Lower leg skin (tissue), 3 donors: ENCODE measurements around the gene ZFP91.

Experiments used
- POLR2A ChIP-seq, 2 donors: fragments of 450-650 bp; IDR thresholded peaks; one replicate each; pipeline ENCODE4 v1.6.1; 2016 to 2017; ENCODE audit warnings: antibody characterized with exemption in 2 of 2, mild to moderate bottlenecking in 1 of 2, moderate library complexity in 1 of 2
- TF ChIP-seq, protein P1 (sequence below), 3 donors: fragments of 450-650 bp; IDR thresholded peaks; one replicate each; pipeline ENCODE4 v1.5.1; 2016; ENCODE audit warnings: antibody characterized with exemption in 3 of 3, mild to moderate bottlenecking in 3 of 3, moderate library complexity in 2 of 3

DNA sequence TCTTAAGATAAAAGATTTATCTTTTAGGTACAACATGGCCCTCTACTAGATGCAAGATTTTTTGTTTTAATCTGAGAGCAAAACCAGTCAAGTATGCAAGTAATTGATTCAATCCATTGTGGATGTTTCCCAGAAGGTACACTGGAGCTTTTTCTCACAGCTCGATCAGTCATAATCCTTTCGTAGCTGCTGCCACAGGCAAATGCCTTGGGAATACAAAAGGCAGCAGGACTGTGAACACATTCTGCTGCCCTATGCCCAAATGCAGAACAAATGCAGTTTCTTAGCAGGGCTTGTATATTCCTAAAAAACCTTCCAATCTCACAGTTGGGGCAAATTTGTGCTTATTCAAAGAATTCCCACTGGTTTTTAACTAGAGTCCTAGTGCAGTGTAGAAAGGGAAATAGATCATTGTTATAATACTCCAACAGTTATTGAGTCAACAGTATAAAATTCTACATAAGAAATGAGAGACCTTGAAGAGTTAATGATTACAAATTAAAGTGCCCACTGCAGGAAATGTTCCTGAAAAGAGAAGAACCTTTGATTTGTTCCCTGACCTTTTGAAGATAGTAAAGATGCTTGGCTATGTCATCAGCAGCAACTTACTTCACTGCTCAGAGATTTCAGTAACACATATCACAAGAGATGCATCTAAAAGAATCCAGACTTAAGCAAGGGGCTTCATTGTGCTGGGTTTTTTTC is 17.3 kb upstream of the ZFP91 start:
- TF ChIP-seq, protein P1, sequence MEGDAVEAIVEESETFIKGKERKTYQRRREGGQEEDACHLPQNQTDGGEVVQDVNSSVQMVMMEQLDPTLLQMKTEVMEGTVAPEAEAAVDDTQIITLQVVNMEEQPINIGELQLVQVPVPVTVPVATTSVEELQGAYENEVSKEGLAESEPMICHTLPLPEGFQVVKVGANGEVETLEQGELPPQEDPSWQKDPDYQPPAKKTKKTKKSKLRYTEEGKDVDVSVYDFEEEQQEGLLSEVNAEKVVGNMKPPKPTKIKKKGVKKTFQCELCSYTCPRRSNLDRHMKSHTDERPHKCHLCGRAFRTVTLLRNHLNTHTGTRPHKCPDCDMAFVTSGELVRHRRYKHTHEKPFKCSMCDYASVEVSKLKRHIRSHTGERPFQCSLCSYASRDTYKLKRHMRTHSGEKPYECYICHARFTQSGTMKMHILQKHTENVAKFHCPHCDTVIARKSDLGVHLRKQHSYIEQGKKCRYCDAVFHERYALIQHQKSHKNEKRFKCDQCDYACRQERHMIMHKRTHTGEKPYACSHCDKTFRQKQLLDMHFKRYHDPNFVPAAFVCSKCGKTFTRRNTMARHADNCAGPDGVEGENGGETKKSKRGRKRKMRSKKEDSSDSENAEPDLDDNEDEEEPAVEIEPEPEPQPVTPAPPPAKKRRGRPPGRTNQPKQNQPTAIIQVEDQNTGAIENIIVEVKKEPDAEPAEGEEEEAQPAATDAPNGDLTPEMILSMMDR (IDR thresholded peaks at IDR 0.05): no peak
- TF ChIP-seq POLR2A (IDR thresholded peaks at IDR 0.05): no peak
